NCI-H2196 (cell line): ENCODE measurements around the gene SIL1.
"Not testable (repeated sequence)": the region's sequence is repeated elsewhere in the genome, so short reads cannot be mapped to it uniquely, and the experiment has no call there.

Experiments used
- DNase-seq: peaks from one replicate; lab custom pipeline; 2025; ENCODE audit not compliant: unreplicated experiment; lab: John Stamatoyannopoulos, UW

The SIL1 gene

DNA sequence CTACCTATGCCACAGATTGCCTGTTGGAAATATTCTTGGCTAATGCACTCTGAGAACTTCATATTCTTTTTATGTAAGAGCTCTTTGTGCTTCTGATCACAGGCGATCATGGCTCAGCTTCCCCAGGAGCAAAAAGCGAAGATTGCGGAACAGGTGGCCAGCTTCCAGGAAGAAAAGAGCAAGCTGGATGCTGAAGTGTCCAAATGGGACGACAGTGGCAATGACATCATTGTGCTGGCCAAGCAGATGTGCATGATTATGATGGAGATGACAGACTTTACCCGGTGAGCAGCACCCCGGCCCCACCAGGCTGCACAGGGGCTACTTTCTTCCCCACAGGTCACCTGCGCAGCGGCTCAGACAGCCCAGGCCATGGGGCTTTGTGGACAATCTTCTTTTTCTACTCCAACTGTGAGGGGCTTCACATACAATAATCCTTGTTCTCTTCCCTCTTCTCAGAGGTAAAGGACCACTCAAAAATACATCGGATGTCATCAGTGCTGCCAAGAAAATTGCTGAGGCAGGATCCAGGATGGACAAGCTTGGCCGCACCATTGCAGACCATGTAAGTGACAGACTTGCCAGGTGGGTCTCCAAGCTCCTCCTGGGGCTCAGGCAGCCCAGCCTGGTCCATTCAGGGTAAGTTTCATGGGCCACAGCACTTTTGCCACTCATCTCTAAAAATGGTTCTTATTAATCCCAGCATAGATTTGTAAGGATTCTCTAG, 267.6 kb downstream of the SIL1 start:
- DNase-seq: no peak

DNA sequence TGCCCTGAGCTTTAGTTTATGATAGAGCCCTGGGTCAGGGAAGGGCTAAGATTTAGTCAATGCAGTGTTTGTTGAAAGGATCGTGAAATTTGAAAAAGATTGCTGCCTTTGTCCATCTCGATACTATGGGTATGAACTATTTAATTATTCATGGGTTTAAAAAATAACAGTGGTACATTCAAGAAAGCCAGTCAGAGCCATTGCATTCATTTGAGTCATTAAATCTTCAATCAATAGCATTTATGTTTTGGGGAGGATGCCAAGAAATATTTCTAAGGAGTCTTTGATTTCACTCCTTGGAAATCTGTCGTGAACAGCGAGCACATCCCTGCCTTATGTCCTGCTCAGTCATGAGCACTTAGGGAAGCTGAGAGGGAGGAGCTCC, 268.6 kb downstream of the SIL1 start:
- DNase-seq: no peak

DNA sequence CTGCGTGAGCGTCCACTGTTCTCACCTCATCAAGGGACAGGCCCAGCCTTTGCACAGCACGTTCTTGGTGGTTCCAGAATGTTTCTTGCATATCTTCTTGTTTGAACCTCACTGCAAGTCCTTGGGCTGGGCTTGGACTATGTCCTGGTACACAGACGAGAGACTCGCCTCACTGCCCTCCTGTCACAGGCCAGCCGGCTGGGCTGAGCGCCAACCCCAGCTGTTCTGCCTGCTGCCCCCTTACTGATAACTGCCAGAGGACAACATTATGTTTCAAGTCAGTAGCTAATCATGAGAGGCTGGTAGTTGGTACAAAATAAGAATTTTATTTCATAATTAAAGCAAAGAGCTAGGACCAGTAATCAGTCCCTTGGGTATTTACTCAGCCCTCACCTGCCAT, 270.2 kb downstream of the SIL1 start:
- peak; percentile 7 for DNase-seq

DNA sequence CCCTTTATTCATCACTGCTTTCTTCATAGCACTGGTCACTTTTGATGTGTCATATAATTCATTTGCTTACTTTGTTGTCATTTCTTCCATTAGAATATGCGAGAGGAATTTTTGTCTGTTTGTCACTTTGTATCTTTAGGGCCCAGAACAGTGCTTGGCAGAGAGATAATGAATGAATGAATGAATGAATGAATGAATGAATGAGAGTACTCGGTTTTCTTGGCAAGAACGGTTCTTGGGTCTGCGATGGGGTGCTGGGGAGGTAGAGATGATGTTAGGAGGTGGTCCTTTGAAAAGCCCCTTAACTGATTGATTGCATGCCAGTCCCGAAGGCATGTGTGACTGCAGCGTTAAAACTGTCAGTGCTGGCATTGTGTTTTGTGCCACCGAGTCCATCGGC, 270.6 kb downstream of the SIL1 start:
- DNase-seq: no peak

DNA sequence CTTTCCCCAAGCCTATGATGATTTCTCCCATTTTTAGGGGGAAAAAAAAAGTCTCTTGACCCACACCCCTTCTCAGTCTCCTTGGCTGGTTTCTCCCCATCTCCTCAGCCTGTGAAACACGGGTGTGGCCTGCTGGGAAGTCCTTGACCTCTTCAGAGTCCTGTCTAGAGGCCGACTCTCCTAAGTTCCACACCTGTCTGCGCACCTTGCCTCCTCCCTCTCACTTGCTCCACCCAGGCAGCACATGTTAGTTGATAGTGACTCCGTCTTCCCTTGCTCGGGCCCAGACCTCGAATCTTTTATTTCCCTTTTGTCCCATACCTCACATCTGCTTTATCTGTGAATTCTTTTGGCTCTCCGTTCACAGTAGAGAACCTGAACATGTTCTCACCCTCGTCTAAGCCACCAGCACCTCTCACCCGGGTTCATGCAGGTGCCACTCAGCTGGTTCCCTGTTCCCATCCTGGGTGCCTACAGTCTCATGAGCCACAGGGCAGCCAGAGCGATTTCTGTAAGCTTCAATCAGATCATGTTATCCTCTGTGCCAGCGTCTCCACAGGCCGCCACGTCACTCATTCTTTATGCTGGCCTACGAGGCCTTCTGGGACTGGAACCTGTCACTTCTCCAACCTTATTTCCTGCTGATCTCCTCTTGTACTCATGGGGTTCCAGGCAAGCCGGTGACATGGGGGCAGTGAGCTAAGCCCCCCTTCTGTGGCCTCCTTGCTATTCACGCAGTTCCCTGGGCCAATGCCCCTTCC, 271.3 kb downstream of the SIL1 start:
- DNase-seq: no peak

DNA sequence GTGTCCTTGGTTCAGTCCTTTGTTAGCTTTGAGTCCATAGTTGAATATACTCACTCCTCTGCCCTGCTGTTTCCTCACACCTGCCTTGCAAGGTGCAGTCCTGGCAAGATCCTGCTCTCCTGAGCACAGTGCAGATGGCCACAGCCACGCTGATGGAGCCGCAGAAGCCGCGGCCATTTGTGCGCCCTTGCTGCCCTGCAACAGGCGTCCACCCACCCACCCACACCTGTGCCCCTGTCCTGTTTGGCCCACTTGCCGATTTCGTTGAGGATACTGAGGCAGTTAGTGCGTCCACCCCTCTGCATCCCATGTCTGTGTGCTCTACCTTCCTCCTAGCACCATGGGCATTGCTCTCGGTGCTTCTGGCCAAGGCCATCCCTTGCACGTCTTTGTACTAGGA, 271.9 kb downstream of the SIL1 start:
- no peak for DNase-seq

DNA sequence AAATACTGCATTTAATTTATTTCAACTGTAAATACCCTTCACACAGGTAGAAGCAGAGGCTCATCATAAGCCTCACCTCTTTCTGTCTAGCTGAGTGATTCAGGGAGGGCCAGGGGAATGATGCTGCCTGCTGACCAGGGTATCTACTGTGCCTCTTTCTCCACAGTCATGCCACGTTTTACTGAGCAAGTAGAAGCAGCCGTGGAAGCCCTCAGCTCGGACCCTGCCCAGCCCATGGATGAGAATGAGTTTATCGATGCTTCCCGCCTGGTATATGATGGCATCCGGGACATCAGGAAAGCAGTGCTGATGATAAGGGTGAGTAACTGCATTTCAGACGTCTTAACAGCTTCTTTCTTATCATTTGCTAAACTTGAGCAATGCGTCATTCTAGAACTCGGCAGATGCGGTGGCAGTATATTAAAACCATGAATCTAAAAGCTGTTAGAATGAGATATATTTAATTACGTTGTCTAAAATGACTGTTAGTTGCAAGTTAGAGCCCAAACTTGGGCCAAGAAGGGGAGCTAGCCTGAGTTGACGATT, 273.0 kb downstream of the SIL1 start:
- no peak for DNase-seq

DNA sequence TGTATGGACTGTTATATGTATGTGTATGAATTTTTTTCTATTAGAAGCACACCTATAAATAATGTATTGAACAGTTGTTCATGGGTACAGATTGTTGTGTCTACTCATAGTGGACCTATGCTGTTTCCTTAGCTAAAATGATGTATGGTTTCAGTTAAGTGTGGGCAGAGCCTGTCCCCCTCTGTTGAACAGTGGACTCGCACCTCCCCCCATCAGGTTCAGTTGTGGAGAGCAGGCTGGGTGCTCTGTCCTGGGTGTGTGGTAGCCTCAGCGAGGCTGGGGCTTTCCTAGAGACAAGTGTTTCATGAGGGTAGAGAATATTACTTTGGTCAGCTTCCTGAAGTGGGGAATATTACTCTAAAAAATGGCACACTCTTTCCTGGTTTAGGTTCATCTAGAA, 275.7 kb downstream of the SIL1 start:
- no peak for DNase-seq

DNA sequence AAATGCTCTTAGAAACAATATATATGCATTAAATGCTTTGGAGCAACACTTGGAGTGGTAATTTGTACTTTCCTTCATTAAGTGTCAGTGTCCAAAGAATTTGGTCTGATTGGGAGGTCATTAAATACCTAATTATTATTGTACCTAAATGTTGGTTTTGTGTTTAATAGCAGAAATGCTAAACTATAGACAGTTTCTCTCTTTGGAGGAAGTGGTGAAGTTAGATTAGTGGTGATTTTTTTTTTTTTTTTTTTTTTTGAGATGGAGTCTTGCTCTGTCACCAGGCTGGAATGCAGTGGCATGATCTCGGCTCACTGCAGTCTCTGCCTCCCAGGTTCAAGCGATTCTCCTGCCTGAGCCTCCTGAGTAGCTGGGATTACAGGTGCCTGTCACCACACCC, 276.8 kb downstream of the SIL1 start:
- not testable (repeated sequence) for DNase-seq

DNA sequence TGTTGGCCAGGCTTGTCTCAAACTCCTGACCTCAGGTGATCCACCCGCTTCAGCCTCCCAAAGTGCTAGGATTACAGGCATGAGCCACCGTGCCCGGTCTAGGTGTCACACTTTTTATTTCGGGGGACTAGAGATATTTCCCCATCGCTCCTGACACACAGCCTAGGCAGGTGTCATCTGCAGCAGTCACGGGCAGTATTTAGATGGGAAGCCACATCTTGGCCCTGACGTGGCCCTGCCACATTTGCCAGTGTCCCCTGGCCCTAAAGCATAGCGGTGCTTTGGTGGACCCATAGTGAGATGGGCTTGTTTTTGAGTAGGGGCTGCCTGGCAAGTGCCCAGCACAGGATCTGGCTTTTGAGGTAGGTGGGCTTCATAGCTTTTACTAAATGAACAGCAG, 278.0 kb downstream of the SIL1 start:
- DNase-seq: no peak

DNA sequence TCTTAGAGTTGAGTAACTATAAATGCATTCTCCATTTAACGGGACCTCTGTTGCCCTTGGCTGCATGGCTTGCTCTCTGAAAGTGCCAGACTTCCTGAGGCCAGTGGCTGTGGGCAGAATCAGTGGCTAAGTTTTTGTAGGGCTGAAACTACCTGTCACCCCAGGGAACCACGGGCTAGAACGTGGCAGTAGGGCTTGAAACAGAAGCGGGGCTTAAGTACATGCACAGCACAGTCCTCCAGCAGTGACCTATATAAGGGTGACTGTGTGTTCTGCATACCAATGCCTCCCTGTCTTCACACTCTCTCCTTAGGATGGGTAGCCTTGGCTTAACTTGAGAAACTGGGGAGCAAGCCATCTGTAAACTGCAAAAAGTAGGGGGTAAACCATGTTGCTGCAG, 279.5 kb downstream of the SIL1 start:
- no peak for DNase-seq

DNA sequence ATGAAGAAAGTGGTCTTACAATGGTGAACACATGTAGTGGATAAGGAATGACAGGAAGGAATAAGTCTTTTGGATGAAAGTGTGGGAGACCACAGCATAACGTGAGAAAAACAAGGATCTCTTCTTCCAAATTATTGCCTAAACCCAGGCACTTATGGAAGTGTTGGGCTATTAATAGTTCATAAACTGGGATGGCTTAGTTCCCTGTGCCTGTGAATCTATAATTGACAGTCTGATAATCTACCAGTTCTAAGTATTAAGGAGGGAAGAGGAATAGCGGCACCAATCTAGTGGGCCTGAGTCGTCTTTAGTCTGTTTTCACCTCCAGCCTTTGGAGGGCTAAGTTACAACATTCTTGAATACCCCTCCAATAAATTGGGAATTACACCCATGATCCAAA, 283.8 kb downstream of the SIL1 start:
- no peak for DNase-seq

DNA sequence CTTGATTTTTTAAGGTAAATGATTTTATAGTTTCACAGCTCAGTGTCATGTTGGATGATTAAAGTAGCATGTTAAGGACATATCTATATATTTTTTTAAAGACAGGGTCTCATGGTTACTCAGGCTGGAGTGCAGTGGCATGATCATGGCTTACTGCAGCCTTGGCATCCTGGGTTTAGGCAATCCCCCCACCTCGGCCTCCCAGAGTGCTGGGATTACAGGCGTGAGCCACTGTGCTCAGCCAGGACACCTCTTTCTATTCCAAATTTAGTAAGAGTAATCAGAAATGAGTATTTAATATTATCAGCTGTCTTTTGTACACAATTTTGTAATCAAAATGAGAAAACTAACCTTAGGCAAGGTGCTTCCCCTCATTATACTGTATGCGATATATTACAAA, 284.4 kb downstream of the SIL1 start:
- no peak for DNase-seq

DNA sequence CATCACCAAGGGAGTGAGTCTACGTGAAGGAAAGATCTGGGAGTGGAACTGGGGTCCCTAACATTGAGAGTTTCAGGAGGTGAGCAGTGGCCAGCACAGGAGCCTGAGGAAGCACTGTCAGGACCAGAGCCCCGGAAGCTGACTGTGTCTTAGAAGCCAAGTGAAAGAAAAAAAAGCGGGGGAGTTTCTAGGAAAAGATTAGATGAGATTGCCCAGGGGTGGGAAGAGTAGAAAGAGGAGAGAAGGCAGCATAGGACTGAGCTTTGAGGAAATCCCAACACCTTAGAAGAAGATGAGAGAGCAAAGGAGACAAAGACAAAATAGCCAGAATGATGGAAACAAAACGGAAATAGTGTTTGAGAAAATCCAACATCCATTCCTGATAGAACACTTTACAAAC, 286.1 kb downstream of the SIL1 start:
- DNase-seq: no peak

DNA sequence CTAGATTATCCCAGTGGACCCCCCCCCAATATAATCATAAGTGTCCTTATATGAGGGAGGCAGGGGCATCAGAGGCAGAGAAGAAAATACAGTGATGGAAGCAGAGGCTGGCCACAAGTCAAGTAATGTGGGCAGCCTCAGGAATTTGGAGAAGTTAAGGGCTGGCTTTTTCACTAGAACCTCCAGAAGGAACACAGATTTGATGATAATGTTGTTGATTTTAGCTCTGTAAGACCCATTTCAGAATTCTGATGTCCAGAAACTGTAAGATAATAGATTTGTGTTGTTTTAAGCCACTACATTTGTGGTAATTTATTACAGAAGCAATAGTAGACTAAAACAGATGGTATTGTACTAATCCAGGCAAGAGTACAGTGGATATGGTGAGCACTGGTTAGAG, 286.7 kb downstream of the SIL1 start:
- DNase-seq: no peak

DNA sequence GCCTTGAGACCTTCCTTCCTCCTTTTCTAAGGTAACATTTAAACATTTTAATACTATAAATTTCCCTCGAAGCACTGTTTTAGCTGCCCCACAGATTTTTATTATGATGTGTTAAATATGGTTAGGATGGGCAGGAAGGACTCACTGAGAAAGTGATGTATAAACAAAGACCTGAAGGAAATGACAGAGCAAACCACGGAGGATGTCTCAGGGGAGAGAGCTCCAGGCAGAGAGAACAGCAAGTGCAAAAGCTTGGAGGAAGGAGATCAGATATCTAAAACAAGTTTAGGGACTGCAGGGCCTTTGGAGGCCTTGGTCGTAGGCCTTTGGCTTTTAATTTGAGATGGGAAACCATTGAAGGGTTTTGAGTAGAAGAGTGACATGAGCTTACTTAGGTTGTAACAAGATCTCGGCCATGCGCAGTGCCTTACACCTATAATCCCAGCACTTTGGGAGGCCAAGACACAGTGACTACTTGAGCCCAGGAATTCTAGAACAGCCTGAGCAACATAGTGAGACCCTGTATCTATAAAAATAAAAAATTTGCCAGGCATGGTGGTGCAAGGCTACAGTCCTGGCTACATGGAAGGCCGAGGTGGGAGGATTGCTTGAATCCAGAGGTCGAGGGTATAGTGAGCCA, 287.5 kb downstream of the SIL1 start:
- DNase-seq: no peak

DNA sequence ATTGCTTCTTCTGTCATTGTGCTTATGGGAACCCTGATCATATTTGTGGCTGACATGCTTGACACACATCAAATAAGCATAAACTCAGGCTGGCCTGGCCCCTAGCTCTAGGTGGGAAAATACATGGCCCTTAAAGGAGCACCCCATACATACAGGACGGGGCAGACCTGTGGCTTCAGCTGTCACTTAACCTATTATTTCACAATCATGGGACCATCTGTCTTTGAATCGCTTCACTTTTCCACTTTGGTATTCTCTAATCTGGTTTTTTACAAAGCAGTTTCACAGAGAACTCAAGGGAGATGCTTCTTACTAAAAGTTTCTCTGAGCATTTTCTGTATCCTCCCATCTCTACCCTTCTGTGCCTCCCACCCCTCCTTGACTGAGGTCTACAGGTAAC, 288.4 kb downstream of the SIL1 start:
- DNase-seq: no peak

DNA sequence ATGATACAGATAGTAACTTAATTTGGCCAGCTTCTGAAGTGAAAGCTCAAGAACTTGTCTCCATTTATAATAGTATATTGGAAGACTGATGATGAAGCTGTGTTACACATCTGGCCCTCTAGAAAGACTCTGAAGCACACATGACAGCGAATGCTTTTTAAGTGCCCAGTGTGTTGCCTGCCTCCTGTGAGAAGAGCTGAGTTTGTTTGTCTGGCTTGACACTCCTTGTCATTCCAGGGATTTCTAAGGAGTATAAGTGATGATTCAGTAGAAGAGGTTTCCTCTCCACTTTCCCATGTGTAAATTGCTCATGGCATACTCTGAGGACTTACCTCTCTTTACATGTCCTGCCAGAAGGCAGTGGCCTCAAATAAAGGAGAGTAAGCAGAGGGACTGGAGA, 292.6 kb downstream of the SIL1 start:
- no peak for DNase-seq

DNA sequence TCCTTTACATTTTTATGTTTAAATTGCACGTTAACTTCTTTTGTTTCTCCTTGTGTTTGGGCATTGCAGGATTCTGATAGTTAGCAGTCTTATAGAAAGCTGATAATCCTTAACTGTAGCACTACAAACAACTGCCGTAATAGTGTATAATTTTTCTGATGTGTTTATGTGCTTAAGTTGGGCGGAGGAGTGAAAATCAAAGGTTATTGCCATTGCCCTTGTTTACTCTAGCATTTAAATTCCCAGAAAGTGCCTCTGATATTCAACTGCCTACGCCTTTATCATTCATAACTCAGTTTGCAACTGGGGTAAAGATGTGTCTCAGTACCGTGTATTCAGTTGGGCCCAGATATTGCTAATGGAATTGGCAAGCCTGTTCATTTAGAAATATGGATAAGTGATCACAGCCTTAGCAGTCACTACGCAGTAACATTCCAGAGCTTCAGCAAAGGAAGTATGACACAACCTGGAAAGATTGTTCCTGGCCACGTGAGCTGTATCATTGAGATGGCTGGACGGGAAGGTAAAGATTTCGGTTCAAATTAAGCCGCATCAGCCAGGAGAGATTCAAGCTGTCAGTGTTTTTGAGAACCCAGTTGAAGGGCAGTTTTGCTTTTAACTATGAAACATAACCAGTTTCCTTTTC, 294.9 kb downstream of the SIL1 start:
- DNase-seq: no peak

DNA sequence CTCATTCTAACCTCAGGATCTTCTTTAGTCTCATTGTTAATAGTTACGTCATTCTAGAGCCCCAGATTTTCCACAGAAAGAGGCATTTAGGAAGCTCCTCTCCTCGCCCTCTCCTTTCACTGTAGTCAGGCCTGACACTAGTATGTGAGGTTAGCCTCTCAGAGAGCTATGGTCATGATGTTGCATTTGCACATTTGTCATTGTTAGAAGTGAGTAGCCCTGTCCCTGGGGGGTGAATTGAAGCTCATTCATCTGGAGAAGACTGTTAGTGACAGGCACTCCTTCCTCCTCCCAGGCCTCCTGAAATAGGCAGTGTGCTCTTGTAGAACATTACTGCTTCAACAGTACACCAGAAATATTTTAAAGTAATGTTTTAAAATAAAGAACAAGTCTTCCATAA, 296.5 kb downstream of the SIL1 start:
- DNase-seq: no peak

DNA sequence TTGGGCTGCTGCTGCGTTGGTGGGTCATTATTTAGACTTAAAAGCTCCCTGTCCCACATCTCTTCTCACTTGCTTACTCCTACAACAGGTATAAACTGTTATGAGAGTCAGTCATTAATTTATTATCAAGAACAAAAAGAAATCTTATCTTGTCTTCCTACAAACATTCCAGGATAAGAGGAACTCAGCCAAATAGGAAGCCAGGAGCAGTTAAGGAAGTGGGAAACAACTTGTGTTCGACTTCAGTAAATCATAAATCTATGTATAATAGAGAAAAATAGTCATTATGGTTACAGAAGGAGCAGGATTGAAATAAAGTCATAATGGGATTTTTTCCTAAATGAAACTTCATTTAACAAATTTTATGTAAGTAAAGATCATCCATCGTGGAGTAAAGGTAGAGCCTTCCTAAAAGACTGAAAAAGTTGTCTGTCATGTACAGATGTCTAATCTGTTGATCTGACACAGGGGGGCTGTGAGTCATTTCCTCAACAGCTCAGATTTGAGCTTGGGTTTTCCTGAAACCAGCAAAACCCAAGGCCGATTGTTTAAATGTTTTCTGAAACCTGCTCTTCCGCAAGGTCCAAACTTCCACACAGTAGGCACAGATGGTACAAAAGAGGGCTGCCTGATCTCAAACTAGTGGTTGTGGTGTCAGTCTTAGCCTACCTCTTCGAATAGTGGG, 297.7 kb downstream of the SIL1 start:
- DNase-seq: no peak
